ENCODE data around the gene PYGM.

PYGM gene

GRCh38 chr11:64751580-64751979 is 8.2 kb downstream of the PYGM start:
- WGBS, 2 experiments (ENCODE audit: insufficient coverage in 2 of 2) = 96 to 99% methylated on average over 6 to 9 of the region's 9 CpGs

GRCh38 chr11:64751136-64751535 is 8.6 kb downstream of the PYGM start:
- H3K9me3 ChIP-seq (ENCODE audit: control insufficient read depth, low read length) = no peaks in the 10 kb centered on the region
- WGBS, 2 experiments (ENCODE audit: insufficient coverage in 2 of 2) = 92 to 98% methylated on average over 9 of the region's 9 CpGs
- no peaks in the 10 kb centered on the region for H3K4me1 ChIP-seq (ENCODE audit: control insufficient read depth, insufficient read depth, low read length, poor library complexity, severe bottlenecking)
- H3K36me3 ChIP-seq (ENCODE audit: control insufficient read depth, insufficient read depth, low read length) = no peaks in the 10 kb centered on the region
- no peak overlapping the region for H3K27ac ChIP-seq (ENCODE audit: low read depth, low read length, severe bottlenecking)
- no peak overlapping the region for H3K4me3 ChIP-seq (ENCODE audit: extremely low read depth, insufficient read depth, low read length, poor library complexity, severe bottlenecking)

More at GRCh38 chr11:64751580-64751979, 8.2 kb downstream of the PYGM start:
- H3K9me3 ChIP-seq (ENCODE audit: control insufficient read depth, low read length) = no peaks in the 10 kb centered on the region
- H3K36me3 ChIP-seq (ENCODE audit: control insufficient read depth, insufficient read depth, low read length) = no peaks in the 10 kb centered on the region
- no peak overlapping the region for H3K4me3 ChIP-seq (ENCODE audit: extremely low read depth, insufficient read depth, low read length, poor library complexity, severe bottlenecking)
- no peak overlapping the region for H3K27ac ChIP-seq (ENCODE audit: low read depth, low read length, severe bottlenecking)
- no peaks in the 10 kb centered on the region for H3K4me1 ChIP-seq (ENCODE audit: control insufficient read depth, insufficient read depth, low read length, poor library complexity, severe bottlenecking)

- H3K9me3 ChIP-seq (ENCODE audit: control insufficient read depth, low read length) = no peaks in the 10 kb centered on the region
- peaks cover under 1% of the 10 kb centered on the region for H3K4me1 ChIP-seq (ENCODE audit: control insufficient read depth, insufficient read depth, low read length, poor library complexity, severe bottlenecking)
- H3K4me3 ChIP-seq (ENCODE audit: extremely low read depth, insufficient read depth, low read length, poor library complexity, severe bottlenecking) = no peak overlapping the region
- H3K27ac ChIP-seq (ENCODE audit: low read depth, low read length, severe bottlenecking) = no peak overlapping the region
- 92 to 94% methylated on average over 8 to 10 of the region's 13 CpGs for WGBS, 2 experiments (ENCODE audit: insufficient coverage in 2 of 2)
- no peaks in the 10 kb centered on the region for H3K36me3 ChIP-seq (ENCODE audit: control insufficient read depth, insufficient read depth, low read length)
Observed at GRCh38 chr11:64750361-64751054, 9.3 kb downstream of the PYGM start.

- H3K4me1 ChIP-seq (ENCODE audit: control insufficient read depth, insufficient read depth, low read length, poor library complexity, severe bottlenecking) = peaks cover 5% of the 10 kb centered on the region
- H3K27ac ChIP-seq (ENCODE audit: low read depth, low read length, severe bottlenecking) = no peak overlapping the region
- no peak overlapping the region for H3K4me3 ChIP-seq (ENCODE audit: extremely low read depth, insufficient read depth, low read length, poor library complexity, severe bottlenecking)
- no peaks in the 10 kb centered on the region for H3K36me3 ChIP-seq (ENCODE audit: control insufficient read depth, insufficient read depth, low read length)
- 83 to 90% methylated on average over 6 to 11 of the region's 15 CpGs for WGBS, 2 experiments (ENCODE audit: insufficient coverage in 2 of 2)
- H3K9me3 ChIP-seq (ENCODE audit: control insufficient read depth, low read length) = no peaks in the 10 kb centered on the region
Observed at GRCh38 chr11:64747961-64748665, 11.7 kb downstream of the PYGM start.

GRCh38 chr11:64746486-64746885 is 13.3 kb downstream of the PYGM start:
- 92% methylated on average over 9 to 10 of the region's 10 CpGs for WGBS, 2 experiments (ENCODE audit: insufficient coverage in 2 of 2)
- Histone ChIP-seq H3K4me3 (ENCODE audit: extremely low read depth, insufficient read depth, low read length, poor library complexity, severe bottlenecking) (no peak overlapping the region), H3K36me3 (ENCODE audit: control insufficient read depth, insufficient read depth, low read length) (no peaks in the 10 kb centered on the region), H3K27ac (ENCODE audit: low read depth, low read length, severe bottlenecking) (no peak overlapping the region), H3K4me1 (ENCODE audit: control insufficient read depth, insufficient read depth, low read length, poor library complexity, severe bottlenecking) (peaks cover 5% of the 10 kb centered on the region), H3K9me3 (ENCODE audit: control insufficient read depth, low read length) (no peaks in the 10 kb centered on the region)

- no peaks in the 10 kb centered on the region for H3K36me3 ChIP-seq (ENCODE audit: control insufficient read depth, insufficient read depth, low read length)
- H3K4me3 ChIP-seq (ENCODE audit: extremely low read depth, insufficient read depth, low read length, poor library complexity, severe bottlenecking) = peak overlapping the region; percentile 44
- H3K4me1 ChIP-seq (ENCODE audit: control insufficient read depth, insufficient read depth, low read length, poor library complexity, severe bottlenecking) = peaks cover 5% of the 10 kb centered on the region
- H3K27ac ChIP-seq (ENCODE audit: low read depth, low read length, severe bottlenecking) = no peak overlapping the region
- H3K9me3 ChIP-seq (ENCODE audit: control insufficient read depth, low read length) = no peaks in the 10 kb centered on the region
- 1 to 2% methylated on average over 33 to 37 of the region's 52 CpGs for WGBS, 2 experiments (ENCODE audit: insufficient coverage in 2 of 2)
Observed at GRCh38 chr11:64745521-64746328, 14.0 kb downstream of the PYGM start.

- peak overlapping the region; percentile 44 for H3K4me3 ChIP-seq (ENCODE audit: extremely low read depth, insufficient read depth, low read length, poor library complexity, severe bottlenecking)
- no peak overlapping the region for H3K27ac ChIP-seq (ENCODE audit: low read depth, low read length, severe bottlenecking)
- H3K9me3 ChIP-seq (ENCODE audit: control insufficient read depth, low read length) = no peaks in the 10 kb centered on the region
- H3K4me1 ChIP-seq (ENCODE audit: control insufficient read depth, insufficient read depth, low read length, poor library complexity, severe bottlenecking) = peaks cover 5% of the 10 kb centered on the region
- WGBS, 2 experiments (ENCODE audit: insufficient coverage in 2 of 2) = 0 to 1% methylated on average over 18 to 20 of the region's 20 CpGs
- H3K36me3 ChIP-seq (ENCODE audit: control insufficient read depth, insufficient read depth, low read length) = no peaks in the 10 kb centered on the region
Observed at GRCh38 chr11:64745189-64745520, 14.6 kb downstream of the PYGM start.

- 1% methylated on average over 18 to 20 of the region's 89 CpGs for WGBS, 2 experiments (ENCODE audit: insufficient coverage in 2 of 2)
- Histone ChIP-seq H3K27ac (ENCODE audit: low read depth, low read length, severe bottlenecking) (no peak overlapping the region), H3K4me1 (ENCODE audit: control insufficient read depth, insufficient read depth, low read length, poor library complexity, severe bottlenecking) (peaks cover 5% of the 10 kb centered on the region), H3K4me3 (ENCODE audit: extremely low read depth, insufficient read depth, low read length, poor library complexity, severe bottlenecking) (peak overlapping the region; percentile 44), H3K36me3 (ENCODE audit: control insufficient read depth, insufficient read depth, low read length) (no peaks in the 10 kb centered on the region), H3K9me3 (ENCODE audit: control insufficient read depth, low read length) (no peaks in the 10 kb centered on the region)
Observed at GRCh38 chr11:64744544-64745188, 15.1 kb downstream of the PYGM start.

- 4 to 7% methylated on average over 44 to 53 of the region's 57 CpGs for WGBS, 2 experiments (ENCODE audit: insufficient coverage in 2 of 2)
- Histone ChIP-seq H3K4me1 (ENCODE audit: control insufficient read depth, insufficient read depth, low read length, poor library complexity, severe bottlenecking) (peaks cover 5% of the 10 kb centered on the region), H3K9me3 (ENCODE audit: control insufficient read depth, low read length) (no peaks in the 10 kb centered on the region), H3K36me3 (ENCODE audit: control insufficient read depth, insufficient read depth, low read length) (no peaks in the 10 kb centered on the region), H3K27ac (ENCODE audit: low read depth, low read length, severe bottlenecking) (no peak within 1 kb of the TSS), H3K4me3 (ENCODE audit: extremely low read depth, insufficient read depth, low read length, poor library complexity, severe bottlenecking) (peak within 1 kb of the TSS; percentile 44)
Observed at GRCh38 chr11:64743591-64744543, 15.9 kb downstream of the PYGM start, which contains the start of gene RASGRP2. RASGRP2 (minus strand) TSS chr11:64744142; CDS start chr11:64742866, 1,276 bp downstream.

All from mesodermal cell (in vitro differentiated cells).